Activated CD4-positive, alpha-beta T cell treated with anti-CD3 and anti-CD28 coated beads, Interleukin-2, amount 10 ng/mL, durations not matched to agents 7 days and 5 days (primary cell): ENCODE results near the gene EIF5A2. TPM values are rescaled to one million over a fixed set of nuclear protein-coding genes. Genes with fewer than 3 reads are reported as not detected.

Experiments used
- total RNA-seq, 2 experiments: library from RNA; stranded (reverse); gene quantifications; one replicate each; pipeline ENCODE4 v1.2.3, GENCODE V29; 2021

EIF5A2 gene
- total RNA-seq, 2 experiments from 2014 or later = 10.7 to 12.1 TPM

Other genes starting within 250 kb of the EIF5A2 start
- 10 to 100 TPM; 42.4 to 58.5 TPM for gene RPL22L1, start 38.4 kb downstream of the EIF5A2 start, total RNA-seq
- not detected for gene SLC2A2, start 118.1 kb upstream of the EIF5A2 start, total RNA-seq